HG03575 (cell line): ENCODE data around the gene MED8.

Experiments used
- ATAC-seq: cut with Tn5 transposase; IDR thresholded peaks from one replicate; pipeline ENCODE4 v1.9.1; 2021; ENCODE audit not compliant: unreplicated experiment, insufficient number of reproducible peaks, low FRiP score; ENCODE audit errors: extremely low read depth

The MED8 gene

DNA sequence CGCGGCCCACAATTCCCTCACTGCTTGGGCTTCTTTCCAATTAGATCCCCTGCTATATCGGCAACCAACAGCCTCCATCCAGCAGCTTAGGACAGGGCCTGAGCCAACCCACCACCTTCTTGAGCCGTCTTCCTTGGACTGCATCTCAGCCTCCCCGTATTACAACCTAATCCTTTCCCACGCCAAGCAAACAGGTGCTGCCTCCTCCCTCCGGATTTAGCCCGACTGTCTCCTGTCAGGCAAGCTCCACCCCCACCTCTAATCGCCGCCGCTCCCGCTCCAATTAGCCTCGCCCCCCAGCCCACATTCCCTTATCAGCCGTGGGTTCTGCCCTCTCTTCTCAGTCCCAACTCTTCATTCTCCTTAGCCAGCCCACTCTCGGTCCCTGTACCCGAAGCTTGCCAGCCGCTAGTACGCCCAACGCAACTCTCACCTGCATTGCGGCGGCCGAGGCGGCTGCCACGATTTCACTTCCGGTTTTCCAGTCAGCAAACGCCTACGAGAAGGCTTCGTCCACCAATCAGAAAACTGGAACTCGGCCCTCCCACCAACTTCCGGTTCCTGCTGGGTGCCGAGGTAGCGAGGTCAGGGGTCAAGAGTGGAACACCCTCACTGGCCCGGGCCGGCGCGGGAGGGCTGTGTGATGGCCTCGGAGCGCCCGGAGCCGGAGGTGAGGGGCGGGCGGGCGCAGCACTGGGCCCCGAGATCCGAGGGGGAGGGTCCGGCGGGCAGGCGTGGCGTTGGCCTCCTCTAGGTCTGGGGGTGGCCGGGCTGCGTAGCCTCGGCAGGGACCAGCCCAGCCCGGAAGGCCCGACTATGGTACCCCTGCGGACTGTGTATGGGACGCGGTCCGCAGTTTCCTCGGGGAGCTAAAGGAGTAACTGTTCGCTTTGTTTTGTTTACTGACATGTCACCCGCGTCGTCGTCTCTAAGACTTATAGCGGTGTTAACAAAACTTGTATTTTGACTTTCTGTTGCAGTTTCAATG is at the start of gene MED8, which contains the start of gene SZT2:
Gene MED8, minus strand, starts transcription at position 475 of the 988 bp plus-strand sequence. Its CDS starts 36 bp downstream, at position 439.
Gene SZT2, plus strand, starts transcription at position 574 of the 988 bp plus-strand sequence. Its CDS starts 70 bp downstream, at position 644.
- no peak for ATAC-seq

DNA sequence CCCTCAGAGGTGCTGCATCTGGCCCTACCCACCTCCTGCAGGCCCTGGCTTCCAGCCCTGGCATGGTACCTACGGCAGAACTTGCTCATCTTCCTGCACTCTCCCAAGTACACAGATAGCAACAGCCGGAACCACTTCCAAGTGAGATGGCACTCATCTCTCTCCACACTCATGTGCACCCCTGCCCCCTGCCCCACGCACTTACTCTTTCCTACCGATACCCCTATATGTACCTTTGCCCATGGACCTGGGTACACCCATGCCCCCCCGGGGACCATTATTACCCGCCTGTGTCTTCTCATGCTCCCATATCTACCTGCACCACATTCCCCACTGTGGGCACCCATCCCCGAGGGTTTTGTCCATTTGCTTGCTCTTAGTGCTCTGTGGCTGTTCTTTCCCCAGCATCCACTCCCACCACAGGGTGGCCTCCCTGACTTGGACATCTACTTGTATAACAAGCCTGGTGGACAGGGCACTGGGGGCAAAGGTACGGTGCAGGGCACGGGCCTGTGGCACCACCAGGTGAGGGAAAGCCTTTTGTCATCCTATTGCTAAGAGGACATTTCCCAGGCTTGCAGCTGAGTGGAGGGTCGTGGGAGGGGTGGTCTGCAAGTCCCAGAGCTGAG is 49.5 kb upstream of the MED8 start:
- ATAC-seq: no peak

GRCh38 chr1:43438576-43438952 is 49.0 kb upstream of the MED8 start:
- no peak for ATAC-seq

- ATAC-seq: no peak
Observed at GRCh38 chr1:43438006-43438405, 48.4 kb upstream of the MED8 start.

DNA sequence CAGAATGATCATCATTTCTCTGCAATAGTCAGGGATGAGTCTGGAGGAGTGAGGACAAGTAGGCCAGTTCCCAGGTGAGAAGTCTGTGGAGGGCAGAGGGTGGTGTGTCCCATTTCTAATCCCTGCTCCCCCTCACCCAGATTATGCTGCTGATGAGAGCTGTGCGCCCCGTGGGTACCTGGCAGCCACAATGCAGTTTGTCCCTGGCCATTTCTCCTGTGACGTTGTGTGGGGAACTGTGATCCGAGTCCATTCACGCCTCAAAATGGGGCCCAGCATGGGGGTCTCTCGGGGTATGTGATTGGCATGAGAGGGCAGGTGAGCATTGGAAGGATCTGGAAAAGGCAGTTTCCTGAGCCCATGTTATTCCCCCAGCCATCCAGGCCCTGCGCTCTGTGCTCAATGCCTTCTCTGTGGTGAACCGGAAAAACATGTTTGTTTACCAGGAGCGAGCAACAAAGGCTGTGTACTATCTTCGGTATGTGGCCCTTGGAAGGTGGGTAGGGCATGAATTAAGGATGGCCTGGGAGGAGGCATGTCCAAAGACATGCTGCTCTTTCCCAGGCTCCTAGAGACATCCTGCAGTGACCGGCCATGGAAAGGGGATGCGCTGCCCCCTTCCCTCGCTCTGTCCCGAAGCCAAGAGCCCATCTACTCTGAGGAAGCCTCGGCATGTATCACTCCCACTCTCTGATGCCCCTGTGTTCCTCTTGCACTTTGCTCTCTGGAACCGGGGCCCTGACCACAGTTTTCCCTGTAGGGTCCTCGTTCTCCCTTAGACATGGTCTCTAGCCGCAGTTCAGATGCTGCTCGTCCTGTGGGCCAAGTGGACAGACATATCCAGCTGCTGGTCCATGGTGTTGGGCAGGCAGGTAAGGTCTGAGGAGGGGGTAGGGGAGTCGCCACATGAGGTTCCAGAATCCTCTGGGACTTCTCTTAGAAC is 47.7 kb upstream of the MED8 start:
- no peak for ATAC-seq

DNA sequence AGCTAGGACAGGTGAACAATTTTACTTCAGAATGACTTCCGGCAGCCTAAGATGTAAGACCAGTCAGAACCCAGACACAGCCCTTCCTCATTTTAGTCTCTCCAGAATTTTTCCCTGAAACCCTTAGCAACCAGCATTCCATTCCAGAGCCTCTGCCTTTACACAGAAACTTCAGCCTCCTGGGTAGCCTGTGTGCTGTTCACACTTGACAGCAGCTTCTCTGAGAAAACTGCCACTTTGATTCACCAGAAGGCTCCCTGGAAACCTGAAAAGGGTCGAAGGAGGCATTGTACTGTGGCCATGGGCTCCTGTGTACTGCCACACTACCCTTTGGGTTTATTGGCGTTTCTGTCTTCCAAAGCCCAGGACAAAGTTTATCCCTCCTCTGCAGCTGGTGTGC is 46.8 kb upstream of the MED8 start:
- no peak for ATAC-seq

DNA sequence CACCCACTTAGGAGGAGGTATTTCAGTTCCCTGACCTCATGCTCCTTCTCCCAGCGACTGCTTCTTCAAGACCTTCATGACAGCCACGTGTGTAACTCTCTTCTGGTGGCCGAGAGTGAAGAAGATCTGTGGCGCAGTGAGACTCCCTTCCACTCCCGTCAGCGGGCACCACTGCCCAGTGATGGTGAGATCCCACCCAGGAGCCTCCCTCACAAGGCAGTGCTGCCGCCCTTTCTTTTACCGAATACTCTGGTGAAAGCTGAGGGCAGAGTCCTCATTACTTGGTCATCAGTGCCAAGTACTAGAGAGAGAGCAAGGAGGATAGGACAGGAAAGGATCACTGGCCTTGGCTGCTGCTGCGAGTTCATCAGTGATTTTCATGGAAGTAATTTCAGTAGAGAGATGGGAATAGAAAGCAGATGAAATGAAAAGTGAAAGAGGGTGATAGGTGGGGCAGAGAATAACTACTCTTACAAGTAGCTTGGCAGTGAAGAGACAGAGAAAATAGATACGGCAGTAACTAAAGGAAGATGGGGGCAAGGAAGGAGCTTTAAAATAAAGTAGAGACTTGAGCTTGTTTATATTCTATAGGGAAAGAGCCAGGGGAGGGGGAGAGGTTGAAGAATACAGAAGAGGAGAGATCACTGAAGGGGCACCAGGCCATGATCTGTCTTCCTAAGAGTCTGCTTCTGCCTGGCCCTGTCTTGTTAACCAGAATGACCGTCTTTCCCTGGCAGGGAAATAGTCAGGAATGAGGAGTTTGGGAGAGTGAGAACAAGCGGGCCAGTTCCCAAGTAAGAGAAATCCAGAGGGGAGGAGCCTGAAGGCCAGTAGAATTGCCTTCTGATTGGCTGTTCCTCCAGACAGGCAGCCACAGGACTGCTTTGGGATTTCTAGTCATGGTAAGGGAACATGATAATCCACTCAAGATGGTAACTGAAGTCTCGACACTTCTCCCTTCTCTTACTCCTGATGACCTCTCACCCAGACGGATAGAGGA is 45.8 kb upstream of the MED8 start:
- no peak for ATAC-seq

DNA sequence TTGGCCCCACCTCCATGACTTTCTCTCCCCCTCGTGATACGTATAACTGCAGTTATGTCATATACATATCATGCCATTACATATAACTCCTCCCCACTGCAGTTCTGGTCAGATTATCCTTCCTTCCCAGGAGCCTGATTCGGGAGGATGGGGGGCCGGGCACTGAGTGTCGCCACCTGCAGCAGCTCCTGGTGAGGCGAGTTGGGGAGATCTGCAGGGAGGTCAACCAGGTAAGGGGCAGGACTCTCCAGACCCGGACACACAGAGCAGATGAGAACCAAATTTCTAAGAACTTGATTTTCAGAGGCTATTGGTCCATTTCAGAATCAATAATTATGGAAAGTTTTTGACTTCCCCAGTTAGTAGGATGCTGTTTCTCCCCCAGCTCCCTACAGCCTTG is 44.7 kb upstream of the MED8 start:
- ATAC-seq: no peak

DNA sequence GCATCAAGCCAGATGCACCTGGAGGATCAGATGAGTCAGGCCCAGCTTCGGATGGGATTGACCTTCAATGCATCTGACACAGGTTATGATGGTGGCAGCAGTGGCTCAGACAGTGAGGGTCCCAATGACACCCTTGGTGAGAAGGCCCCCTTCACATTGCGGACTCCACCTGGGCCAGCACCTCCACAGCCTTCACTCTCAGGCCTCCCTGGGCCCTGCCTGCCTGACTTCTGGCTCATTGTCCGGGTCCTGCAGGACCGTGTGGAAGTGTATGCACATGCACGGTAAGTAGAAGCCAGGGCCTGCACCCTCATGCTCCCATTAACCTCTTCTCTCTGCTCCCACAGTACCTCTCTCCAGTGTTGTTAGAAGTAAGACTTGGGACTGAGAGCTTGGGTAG is 43.3 kb upstream of the MED8 start:
- ATAC-seq: no peak

DNA sequence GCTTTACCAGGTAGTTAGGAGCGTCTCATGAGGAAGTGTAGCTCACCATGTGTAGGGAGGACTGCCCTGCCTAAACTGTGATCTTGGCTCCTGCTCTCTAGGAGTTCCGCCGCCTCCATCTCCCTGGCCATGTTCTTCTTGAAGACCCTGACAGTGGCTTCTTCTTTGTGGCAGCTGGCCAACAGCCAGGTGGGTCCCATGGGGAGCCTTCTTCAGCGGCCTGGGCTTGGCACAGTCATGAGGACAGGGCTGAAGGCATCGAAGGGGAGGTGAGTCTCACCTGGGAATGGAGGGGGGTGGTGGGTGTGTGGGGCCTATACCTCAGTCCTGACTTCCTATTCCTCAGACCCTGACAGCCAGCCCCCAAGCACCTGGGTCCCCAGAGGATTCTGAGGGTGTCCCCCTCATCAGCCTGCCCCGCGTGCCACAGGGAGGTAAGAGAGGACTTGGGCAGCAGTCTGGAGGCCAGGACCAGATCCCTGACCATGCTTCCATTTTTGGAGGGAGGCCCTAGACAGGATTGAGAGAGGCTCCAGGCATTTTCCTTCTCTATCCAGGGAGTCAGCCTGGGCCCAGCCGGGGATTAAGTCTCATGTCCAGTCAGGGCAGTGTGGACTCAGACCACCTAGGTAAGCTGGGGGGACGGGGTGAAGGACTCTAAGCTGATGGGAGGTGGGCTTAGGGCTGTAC is 42.7 kb upstream of the MED8 start:
- ATAC-seq: no peak

DNA sequence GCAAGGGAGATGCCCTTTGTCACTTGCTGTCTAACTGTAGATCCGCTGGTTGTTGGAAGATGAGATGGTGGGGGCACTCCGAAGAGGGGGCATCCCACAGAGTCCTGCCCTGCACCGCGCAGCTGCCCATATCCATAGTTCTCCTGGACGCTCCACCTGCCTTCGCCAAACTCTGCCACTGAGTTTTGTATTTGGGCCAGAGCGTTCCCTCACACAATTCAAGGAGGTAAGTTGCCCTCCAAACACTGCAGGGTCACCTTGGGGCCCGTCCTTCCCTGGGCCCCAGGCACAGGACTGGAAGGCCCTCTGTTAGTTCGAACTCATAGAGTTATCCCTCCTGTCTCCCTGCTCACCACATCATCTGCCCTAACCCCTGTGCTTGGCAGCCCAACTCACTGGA is 42.1 kb upstream of the MED8 start:
- no peak for ATAC-seq

GRCh38 chr1:43430831-43431230 is 41.2 kb upstream of the MED8 start:
- no peak for ATAC-seq

GRCh38 chr1:43427941-43428340 is 38.3 kb upstream of the MED8 start:
- ATAC-seq: no peak

GRCh38 chr1:43427524-43427923 is 37.9 kb upstream of the MED8 start:
- ATAC-seq: no peak

GRCh38 chr1:43426221-43426620 is 36.6 kb upstream of the MED8 start:
- no peak for ATAC-seq

- no peak for ATAC-seq
Observed at GRCh38 chr1:43425045-43425444, 35.4 kb upstream of the MED8 start.

GRCh38 chr1:43423672-43424550 is 34.3 kb upstream of the MED8 start:
- no peak for ATAC-seq
